H1 (cell line): ENCODE results near the gene ARHGEF7. TPM values are rescaled to one million over a fixed set of nuclear protein-coding genes. Genes with fewer than 3 reads are reported as not detected.

ENCODE experiments used
- CTCF ChIA-PET: fragments of 300-600 bp; sonication (Branson Sonifier 250); formaldehyde crosslinking; loops from one replicate; lab custom pipeline; 2021; ENCODE audit not compliant: partially characterized antibody; lab: Charles Lee
- POLR2A ChIA-PET: fragments of 300-600 bp; sonication (Branson Sonifier 250); formaldehyde crosslinking; loops from one replicate; lab custom pipeline; 2021; ENCODE audit warnings: inconsistent platforms; ENCODE audit not compliant: partially characterized antibody; lab: Charles Lee
- DNase-seq, 2 experiments: peaks; one replicate each; pipeline versions ENCODE4 v3.0.0 to v3.0.0-alpha.2; 2010 to 2022; ENCODE audit warnings: low spot score in 2 of 2, low read depth in 1 of 2, mixed read lengths in 1 of 2
- FAIRE-seq: peaks from 2 replicates; lab custom pipeline; 2011; peaks lifted over from hg19 to GRCh38; lab: Jason Lieb, UNC
- H2AFZ ChIP-seq: 2 replicates; pipeline ENCODE4 v1.8.1; 2012; ENCODE audit warnings: low read length, inconsistent platforms
- H2AK5ac ChIP-seq: 2 replicates; pipeline ENCODE4 v1.6.1; 2013; ENCODE audit warnings: low read depth, low read length
- H2BK120ac ChIP-seq: replicated peaks from 2 replicates; pipeline ENCODE3; 2013; ENCODE audit warnings: low read depth, low read length, inconsistent platforms
- H2BK12ac ChIP-seq: 2 replicates; pipeline ENCODE4 v1.6.1; 2013; ENCODE audit warnings: low read depth, low read length
- H2BK15ac ChIP-seq: 2 replicates; pipeline ENCODE4 v1.6.1; 2013; ENCODE audit warnings: low read length
- H2BK20ac ChIP-seq: 2 replicates; pipeline ENCODE4 v1.6.1; 2013; ENCODE audit warnings: low read length
- H2BK5ac ChIP-seq: 2 replicates; pipeline ENCODE4 v1.6.1; 2013; ENCODE audit warnings: low read depth, low read length
- H3K14ac ChIP-seq: 2 replicates; pipeline ENCODE4 v1.6.1; 2013; ENCODE audit warnings: inconsistent platforms; ENCODE audit not compliant: insufficient read length
- H3K18ac ChIP-seq: 2 replicates; pipeline ENCODE4 v1.6.1; 2013; ENCODE audit warnings: low read length; ENCODE audit errors: extremely low read depth
- H3K23ac ChIP-seq: 2 replicates; pipeline ENCODE4 v1.6.1; 2013; ENCODE audit warnings: inconsistent platforms; ENCODE audit not compliant: insufficient read length
- H3K23me2 ChIP-seq: 2 replicates; pipeline ENCODE4 v1.6.1; 2013; ENCODE audit warnings: low read depth, low read length
- H3K27ac ChIP-seq: 2 replicates; pipeline ENCODE4 v1.6.1; 2011; ENCODE audit warnings: low read depth, low read length, inconsistent platforms
- H3K27me3 ChIP-seq, 4 experiments: replicated peaks in 1 of 4; 1 replicate in 1 of 4; 2 replicates in 3 of 4; pipeline versions ENCODE4 v1.6.1 to v1.8.1; 2011 to 2013; ENCODE audit warnings: low read length in 3 of 4, mild to moderate bottlenecking in 3 of 4, inconsistent platforms in 2 of 4, mixed read lengths in 2 of 4, moderate library complexity in 1 of 4; ENCODE audit not compliant: control insufficient read depth in 3 of 4, insufficient read depth in 3 of 4; ENCODE audit errors: extremely low read depth in 1 of 4
- H3K36me3 ChIP-seq, 4 experiments: 2 replicates each; pipeline versions ENCODE4 v1.6.1 to v1.8.1; 2011 to 2013; ENCODE audit warnings: mild to moderate bottlenecking in 4 of 4, low read length in 3 of 4, moderate library complexity in 2 of 4, control low read depth in 1 of 4, inconsistent platforms in 1 of 4; ENCODE audit not compliant: insufficient read depth in 4 of 4, control insufficient read depth in 2 of 4
- H3K4ac ChIP-seq: replicated peaks from 2 replicates; pipeline ENCODE3; 2013; ENCODE audit warnings: low read length, low read depth, mixed read lengths, inconsistent platforms; ENCODE audit not compliant: insufficient read length
- H3K4me1 ChIP-seq, 4 experiments: replicated peaks in 1 of 4; 1 replicate in 1 of 4; 2 replicates in 3 of 4; pipeline versions ENCODE4 v1.6.1 to v1.8.1; 2011 to 2013; ENCODE audit warnings: low read length in 3 of 4, inconsistent platforms in 2 of 4, mixed read lengths in 1 of 4; ENCODE audit not compliant: insufficient read depth in 4 of 4, control insufficient read depth in 3 of 4
- H3K4me2 ChIP-seq, 2 experiments: 2 replicates each; pipeline versions ENCODE4 v1.6.1 to v1.8.1; 2011 to 2013; ENCODE audit warnings: low read depth in 2 of 2, low read length in 2 of 2, control low read depth in 1 of 2, inconsistent platforms in 1 of 2, mild to moderate bottlenecking in 1 of 2; ENCODE audit not compliant: insufficient read depth in 1 of 2
- H3K4me3 ChIP-seq, 4 experiments: fragments of 200-600, 300-600 bp in 1 of 4; sonication (generic), shearing (Covaris generic), sonication (Bioruptor Twin) in 1 of 4; 2 replicates each; pipeline versions ENCODE4 v1.5.1 to v1.8.1; 2011 to 2016; ENCODE audit warnings: low read length in 4 of 4, low read depth in 3 of 4, control low read depth in 2 of 4, inconsistent platforms in 2 of 4, mild to moderate bottlenecking in 2 of 4, mixed read lengths in 1 of 4, moderate library complexity in 1 of 4; ENCODE audit not compliant: insufficient read depth in 2 of 4; ENCODE audit errors: extremely low read depth in 1 of 4
- H3K56ac ChIP-seq: replicated peaks from 2 replicates; pipeline ENCODE3; 2013; ENCODE audit warnings: low read depth, mild to moderate bottlenecking, mixed read lengths, low read length, inconsistent platforms; ENCODE audit not compliant: insufficient read length
- H3K79me1 ChIP-seq: 2 replicates; pipeline ENCODE4 v1.6.1; 2013; ENCODE audit warnings: low read depth, low read length, control low read depth
- H3K79me2 ChIP-seq, 2 experiments: 2 replicates each; pipeline versions ENCODE4 v1.6.1 to v1.8.1; 2012 to 2013; ENCODE audit warnings: low read length in 2 of 2, mild to moderate bottlenecking in 2 of 2, inconsistent platforms in 1 of 2; ENCODE audit not compliant: insufficient read depth in 2 of 2, control insufficient read depth in 1 of 2
- H3K9ac ChIP-seq, 4 experiments: replicated peaks in 1 of 4; 1 replicate in 1 of 4; 2 replicates in 3 of 4; pipeline versions ENCODE4 v1.6.1 to v1.8.1; 2011 to 2013; ENCODE audit warnings: low read depth in 3 of 4, low read length in 3 of 4, control low read depth in 2 of 4, mild to moderate bottlenecking in 2 of 4, moderate library complexity in 2 of 4, inconsistent platforms in 1 of 4; ENCODE audit errors: extremely low read depth in 1 of 4
- H3K9me3 ChIP-seq, 2 experiments: 2 replicates each; pipeline versions ENCODE4 v1.6.1 to v1.8.1; 2012 to 2013; ENCODE audit warnings: mild to moderate bottlenecking in 2 of 2, moderate library complexity in 2 of 2, control low read depth in 1 of 2, inconsistent platforms in 1 of 2, low read depth in 1 of 2, low read length in 1 of 2, mixed read lengths in 1 of 2; ENCODE audit not compliant: insufficient read depth in 2 of 2
- H4K20me1 ChIP-seq, 2 experiments: replicated peaks in 1 of 2; 2 replicates each; pipeline versions ENCODE3 to v1.8.1; 2011 to 2013; ENCODE audit warnings: inconsistent platforms in 2 of 2, low read length in 2 of 2, mild to moderate bottlenecking in 1 of 2; ENCODE audit not compliant: insufficient read depth in 2 of 2, control insufficient read depth in 1 of 2
- H4K5ac ChIP-seq: 2 replicates; pipeline ENCODE4 v1.6.1; 2013; ENCODE audit warnings: low read length, low read depth, mixed read lengths, inconsistent platforms; ENCODE audit not compliant: insufficient read length
- H4K8ac ChIP-seq: 2 replicates; pipeline ENCODE4 v1.8.0; 2013; ENCODE audit warnings: mild to moderate bottlenecking, moderate library complexity, low read length, inconsistent platforms; ENCODE audit not compliant: insufficient read depth; ENCODE audit errors: extremely low read depth
- H4K91ac ChIP-seq: replicated peaks from 2 replicates; pipeline ENCODE3; 2013; ENCODE audit warnings: low read length, mixed read lengths, inconsistent platforms; ENCODE audit not compliant: insufficient read length
- CEBPB ChIP-seq: IDR thresholded peaks from 2 replicates; pipeline ENCODE4 v1.6.1; 2012; ENCODE audit warnings: low read depth, low read length
- SAP30 ChIP-seq: fragments of 300-600 bp; sonication (generic); IDR thresholded peaks from 2 replicates; pipeline ENCODE4 v1.7.1; 2012; ENCODE audit warnings: low read length, moderate library complexity, mild to moderate bottlenecking, inconsistent platforms; ENCODE audit not compliant: insufficient read depth, insufficient replicate concordance
- WGBS, 2 experiments: shearing (Covaris generic) in 1 of 2; methylation state at CpG; one replicate each; pipeline versions ENCODE4 v1.1.6 to v1.1.7; 2013 to 2015; ENCODE audit warnings: low lambda C conversion rate in 2 of 2, mixed read lengths in 2 of 2, inconsistent platforms in 1 of 2, low coverage in 1 of 2, missing lambda C conversion rate in 1 of 2; ENCODE audit not compliant: insufficient replicate concordance in 2 of 2, insufficient coverage in 1 of 2, insufficient read length in 1 of 2; ENCODE audit errors: extremely low coverage in 1 of 2, missing lambda C conversion rate in 1 of 2; 5-methylcytosine and 5-hydroxymethylcytosine counted together
- polyA plus RNA-seq, 7 experiments: library from polyadenylated mRNA; depleted of rRNA in 3 of 7; stranded (reverse) in 5 of 7; unstranded in 2 of 7; fragments of >200 nt in 5 of 7; fragments of 200-250 nt in 2 of 7; gene quantifications; 1 replicate in 5 of 7; 2 replicates in 1 of 7; 4 replicates in 1 of 7; pipeline versions ENCODE4 v1.2.1 to v1.2.3, GENCODE V29; 2011 to 2013; ENCODE audit warnings: missing spikeins in 2 of 7, mixed read lengths in 2 of 7
- total RNA-seq: library from RNA; stranded (reverse); fragmentation: NEBNext Ultra II Directional; extraction: Animal tissue kit (Norgen Biotek cat#: 25700); gene quantifications from 2 replicates; pipeline ENCODE4 v1.2.1, GENCODE V29; 2021

The ARHGEF7 gene
- total and polyA plus RNA-seq, 2 of the 8 experiments (the other 6 are each of a cell fraction or from before 2014, with no cell fraction given), result 26.2 to 56.5 TPM

- ChIA-PET POLR2A (no interaction called here), CTCF (interaction anchor here (0.6 to 0.9 kb wide), 5 partner anchors 9 to 167 kb away, joined by 3 to 5 read pairs (median 3); no protein-coding TSS in a partner anchor)
- Histone ChIP-seq H2BK5ac (no peak overlapping the region; the same call in 1 of the 2 replicates), H3K4me2 (peak overlapping the region in 1 of 2 experiments; percentile 25; a peak in 1 of 4 replicates), H3K14ac (no peak overlapping the region), H3K79me2 (peaks cover 0 to 8% of the 10 kb centered on the region in 2 experiments; a peak in 1 of 4 replicates), H3K9me3 (no peaks in the 10 kb centered on the region), H3K23me2 (no peaks in the 10 kb centered on the region), H2AK5ac (no peak overlapping the region), H2AFZ (no peak overlapping the region), H3K4me1 (peaks cover 2 to 14% (median 5%) of the 10 kb centered on the region in 4 experiments; a peak in 5 of 7 replicates), H3K23ac (no peak overlapping the region), H4K8ac (no peak overlapping the region), H4K20me1 (peaks cover 3 to 5% of the 10 kb centered on the region in 2 experiments), H3K27ac (no peak overlapping the region), H3K56ac (no peak overlapping the region), H3K4me3 (no peak overlapping the region), H3K9ac (no peak overlapping the region), H2BK12ac (peak overlapping the region; percentile 21; the same call in 1 of the 2 replicates), H2BK15ac (no peak overlapping the region), H3K27me3 (no peaks in the 10 kb centered on the region), H4K91ac (no peak overlapping the region), H3K79me1 (no peaks in the 10 kb centered on the region; the same call in 1 of the 2 replicates), H3K4ac (no peak overlapping the region), H2BK20ac (no peak overlapping the region), H4K5ac (no peak overlapping the region), H2BK120ac (no peak overlapping the region), H3K18ac (no peak overlapping the region), H3K36me3 (peaks cover 0 to 14% (median 7%) of the 10 kb centered on the region in 4 experiments; a peak in 5 of 8 replicates)
- 68% methylated on average over 14 of the region's 16 CpGs; no CpG with 5 or more reads in 1 of the 2 experiments for WGBS, 2 experiments
- DNase-seq, result peak in 1 of 2 experiments; percentile 45
- TF ChIP-seq CEBPB, result 0 out of 2 replicates have a peak, but pooled peaks have one; percentile 7
- TF ChIP-seq SAP30, result no peak
- no peak for FAIRE-seq
Measured at GRCh38 chr13:111241006-111241755, 126.1 kb downstream of the ARHGEF7 start.
